DND-41 (cell line): Measurements from ENCODE around the gene ZNF236.
A peak's percentile ranks its signal among the peaks of the same experiment; 100 is the strongest.
"Not testable (repeated sequence)": the region's sequence is repeated elsewhere in the genome, so short reads cannot be mapped to it uniquely, and the experiment has no call there.

ENCODE experiments used
- ATAC-seq: fragments of 200-7000 bp; cut with Tn5 transposase; 3 replicates; pipeline ENCODE4 v1.9.1; 2021; ENCODE audit warnings: low read depth; ENCODE audit not compliant: insufficient read depth
- DNase-seq: peaks from one replicate; pipeline ENCODE4 v3.0.0-alpha.2; 2020
- H2AFZ ChIP-seq: 2 replicates; pipeline ENCODE4 v1.6.0; 2012; ENCODE audit warnings: low read depth, low read length
- H3K27ac ChIP-seq: 2 replicates; pipeline ENCODE4 v1.5.1; 2012; ENCODE audit warnings: low read length, inconsistent platforms
- H3K27me3 ChIP-seq: fragments of 200-600 bp; sonication (generic); 2 replicates; pipeline ENCODE4 v1.6.0; 2012; ENCODE audit warnings: low read length, mild to moderate bottlenecking, inconsistent platforms; ENCODE audit not compliant: insufficient read depth, poor library complexity
- H3K36me3 ChIP-seq: 2 replicates; pipeline ENCODE4 v1.5.1; 2012; ENCODE audit warnings: low read length, inconsistent platforms; ENCODE audit not compliant: insufficient read depth
- H3K4me1 ChIP-seq: 2 replicates; pipeline ENCODE4 v1.5.1; 2012; ENCODE audit warnings: mild to moderate bottlenecking, low read length; ENCODE audit not compliant: insufficient read depth
- H3K4me2 ChIP-seq: 2 replicates; pipeline ENCODE4 v1.6.0; 2012; ENCODE audit warnings: mild to moderate bottlenecking, moderate library complexity, low read length, inconsistent platforms; ENCODE audit not compliant: insufficient read depth
- H3K4me3 ChIP-seq, 2 experiments: fragments of 200-600 bp in 1 of 2; shearing (Covaris generic) in 1 of 2; 2 replicates each; pipeline ENCODE4 v1.5.1; 2012 to 2016; ENCODE audit warnings: inconsistent platforms in 2 of 2, low read length in 2 of 2, mild to moderate bottlenecking in 2 of 2, low read depth in 1 of 2, moderate library complexity in 1 of 2
- H3K79me2 ChIP-seq: 2 replicates; pipeline ENCODE4 v1.6.0; 2012; ENCODE audit warnings: low read length, inconsistent platforms; ENCODE audit not compliant: insufficient read depth
- H3K9ac ChIP-seq: 2 replicates; pipeline ENCODE4 v1.6.0; 2012; ENCODE audit warnings: low read depth, mild to moderate bottlenecking, inconsistent platforms, low read length, moderate library complexity
- H3K9me3 ChIP-seq: 2 replicates; pipeline ENCODE4 v1.5.1; 2012; ENCODE audit warnings: low read length, moderate library complexity, mild to moderate bottlenecking, inconsistent platforms; ENCODE audit not compliant: insufficient read depth, severe bottlenecking
- H4K20me1 ChIP-seq: 2 replicates; pipeline ENCODE4 v1.6.0; 2012; ENCODE audit warnings: low read length; ENCODE audit not compliant: insufficient read depth
- CTCF ChIP-seq: IDR thresholded peaks from 2 replicates; pipeline ENCODE4 v1.5.1; 2012; ENCODE audit warnings: borderline replicate concordance, low read length, moderate library complexity, mild to moderate bottlenecking; ENCODE audit not compliant: poor library complexity, severe bottlenecking; ENCODE audit errors: extremely low read depth
- EZH2 ChIP-seq: IDR thresholded peaks from 3 replicates; pipeline ENCODE4 v1.6.1; 2012; ENCODE audit warnings: borderline replicate concordance, low read depth, mild to moderate bottlenecking, moderate library complexity, low read length, inconsistent platforms; ENCODE audit not compliant: severe bottlenecking

The ZNF236 gene

GRCh38 chr18:76959605-76960004 is 137.2 kb downstream of the ZNF236 start:
- no peak overlapping the region for H3K4me2 ChIP-seq
- no peak for DNase-seq

GRCh38 chr18:76960528-76961035 is 138.2 kb downstream of the ZNF236 start:
- Histone ChIP-seq H3K9me3 (no peaks in the 10 kb centered on the region), H3K4me2 (no peak overlapping the region), H4K20me1 (no peaks in the 10 kb centered on the region; the same call in 1 of the 2 replicates), H3K27me3 (no peaks in the 10 kb centered on the region), H2AFZ (no peak overlapping the region), H3K79me2 (peaks cover 10% of the 10 kb centered on the region), H3K27ac (no peak overlapping the region), H3K36me3 (peaks cover 73% of the 10 kb centered on the region), H3K4me1 (no peaks in the 10 kb centered on the region), H3K9ac (no peak overlapping the region), H3K4me3 (no peak overlapping the region)
- no peak for TF ChIP-seq EZH2
- TF ChIP-seq CTCF: peak; percentile 22
- ATAC-seq (peak; percentile 42; the same call in 2 of the 3 replicates), DNase-seq (no peak)

More at GRCh38 chr18:76959605-76960004, 137.2 kb downstream of the ZNF236 start:
- ATAC-seq: no peak
- no peak for TF ChIP-seq CTCF
- no peak for TF ChIP-seq EZH2
- H3K4me3 ChIP-seq: no peak overlapping the region
- no peaks in the 10 kb centered on the region; the same call in 1 of the 2 replicates for H4K20me1 ChIP-seq
- H2AFZ ChIP-seq: no peak overlapping the region
- no peaks in the 10 kb centered on the region for H3K4me1 ChIP-seq
- no peak overlapping the region for H3K9ac ChIP-seq
- H3K79me2 ChIP-seq: peaks cover 4% of the 10 kb centered on the region
- no peaks in the 10 kb centered on the region for H3K9me3 ChIP-seq
- peaks cover 69% of the 10 kb centered on the region for H3K36me3 ChIP-seq
- no peaks in the 10 kb centered on the region for H3K27me3 ChIP-seq
- no peak overlapping the region for H3K27ac ChIP-seq

- TF ChIP-seq EZH2: no peak
- TF ChIP-seq CTCF: no peak
- H3K9me3 ChIP-seq: no peaks in the 10 kb centered on the region
- H3K9ac ChIP-seq: no peak overlapping the region
- no peak for DNase-seq
- no peak overlapping the region for H2AFZ ChIP-seq
- no peaks in the 10 kb centered on the region for H3K4me1 ChIP-seq
- no peak overlapping the region for H3K4me3 ChIP-seq
- no peaks in the 10 kb centered on the region for H3K27me3 ChIP-seq
- H3K4me2 ChIP-seq: no peak overlapping the region
- H4K20me1 ChIP-seq: no peaks in the 10 kb centered on the region
- no peak overlapping the region for H3K27ac ChIP-seq
- no peak for ATAC-seq
- peaks cover 70% of the 10 kb centered on the region for H3K36me3 ChIP-seq
- peaks cover 22% of the 10 kb centered on the region for H3K79me2 ChIP-seq
These were observed 140.5 kb downstream of the ZNF236 start for GRCh38 chr18:76962851-76963250.

- Histone ChIP-seq H3K9ac (no peak overlapping the region), H3K4me3 (no peak overlapping the region), H3K4me2 (no peak overlapping the region), H3K4me1 (no peaks in the 10 kb centered on the region), H3K27ac (no peak overlapping the region), H3K36me3 (peaks cover 70% of the 10 kb centered on the region), H3K9me3 (no peaks in the 10 kb centered on the region), H4K20me1 (no peaks in the 10 kb centered on the region), H2AFZ (no peak overlapping the region), H3K27me3 (no peaks in the 10 kb centered on the region), H3K79me2 (peaks cover 22% of the 10 kb centered on the region)
- no peak for DNase-seq
- ATAC-seq: no peak
- TF ChIP-seq EZH2 (no peak), CTCF (no peak)
These were observed 141.6 kb downstream of the ZNF236 start for GRCh38 chr18:76963936-76964335.

GRCh38 chr18:76965555-76966151 is 143.3 kb downstream of the ZNF236 start:
- H3K27ac ChIP-seq, H3K9me3 ChIP-seq, H3K4me3 ChIP-seq, H3K4me2 ChIP-seq, H3K27me3 ChIP-seq, ATAC-seq, H3K4me1 ChIP-seq, DNase-seq, H4K20me1 ChIP-seq, H2AFZ ChIP-seq, H3K9ac ChIP-seq: not testable (repeated sequence)
- Histone ChIP-seq H3K79me2 (peaks cover 22% of the 10 kb centered on the region), H3K36me3 (peaks cover 56% of the 10 kb centered on the region)
